Epithelial cell of proximal tubule (primary cell): ENCODE measurements around the gene SCO2. TPM values are rescaled to one million over a fixed set of nuclear protein-coding genes. Genes with fewer than 3 reads are reported as not detected.

ENCODE experiments used
- DNase-seq: peaks from one replicate; pipeline ENCODE4 v3.0.0-alpha.2; 2011; ENCODE audit warnings: low read depth
- H3K4me3 ChIP-seq: 2 replicates; pipeline ENCODE4 v1.5.1; 2011; ENCODE audit warnings: low read depth, mild to moderate bottlenecking, low read length
- CTCF ChIP-seq: conservative IDR thresholded peaks from 2 replicates; pipeline ENCODE4 v1.5.1; 2012; ENCODE audit warnings: low read depth, mild to moderate bottlenecking, low read length
- total RNA-seq: library from RNA; depleted of rRNA; stranded (reverse); fragments of >200 nt; gene quantifications from 2 replicates; pipeline ENCODE4 v1.2.3, GENCODE V29; 2015

The SCO2 gene
- total RNA-seq, 1 donor from 2014 or later, result not detected

GRCh38 chr22:50517495-50518260 is 7.7 kb downstream of the SCO2 start:
- TF ChIP-seq CTCF, result no peak
- no peak for DNase-seq
- H3K4me3 ChIP-seq, result no peak overlapping the region

- DNase-seq, result no peak
- TF ChIP-seq CTCF, result no peak
- no peak overlapping the region for H3K4me3 ChIP-seq
Observed at GRCh38 chr22:50516891-50517290, 8.5 kb downstream of the SCO2 start.

- DNase-seq, result no peak
- no peak overlapping the region for H3K4me3 ChIP-seq
- TF ChIP-seq CTCF, result no peak
Observed at GRCh38 chr22:50516068-50516467, 9.3 kb downstream of the SCO2 start.

- TF ChIP-seq CTCF, result no peak
- no peak for DNase-seq
- no peak overlapping the region for H3K4me3 ChIP-seq
Observed at GRCh38 chr22:50513175-50513574, 12.2 kb downstream of the SCO2 start.

- H3K4me3 ChIP-seq, result peak overlapping the region; percentile 80
- no peak for TF ChIP-seq CTCF
- DNase-seq, result no peak
Observed at GRCh38 chr22:50508897-50509296, 16.5 kb downstream of the SCO2 start.

GRCh38 chr22:50507991-50508884 is 17.2 kb downstream of the SCO2 start, which contains the start of gene NCAPH2:
NCAPH2 (plus strand) TSS chr22:50508224; CDS start chr22:50508338, 114 bp downstream.
- no peak for DNase-seq
- no peak for TF ChIP-seq CTCF
- H3K4me3 ChIP-seq, result peak within 1 kb of the TSS; percentile 99
